ENCODE results near the gene PODNL1.

PODNL1 gene

GRCh38 chr19:13938301-13939064, at the start of gene PODNL1:
TSS of gene PODNL1 (minus strand) at chr19:13938417. CDS start at chr19:13938181, 236 bp downstream.
- CTCF ChIA-PET: interaction anchor here (0.7 kb wide), 1 partner anchor 24 kb away, joined by 5 read pairs; no protein-coding TSS in a partner anchor
- no peak for DNase-seq (ENCODE audit: low spot score)
- peak within 1 kb of the TSS; percentile 81 for H3K27ac ChIP-seq
- no peak for TF ChIP-seq CTCF (conservative IDR thresholded peaks at IDR 0.05; ENCODE audit: low read depth)
- POLR2A ChIA-PET (ENCODE audit: low non-redundant PET): no interaction called here

GRCh38 chr19:13987101-13987890, 49.1 kb upstream of the PODNL1 start:
- ChIA-PET POLR2A (ENCODE audit: low non-redundant PET) (no interaction called here), CTCF (interaction anchor here (0.7 kb wide), 1 partner anchor 259 kb away, joined by 3 read pairs; no protein-coding TSS in a partner anchor)
- H3K27ac ChIP-seq: peak overlapping the region; percentile 38

GRCh38 chr19:13986348-13986904, 48.2 kb upstream of the PODNL1 start:
- CTCF ChIA-PET: no interaction called here
- DNase-seq (ENCODE audit: low spot score): peak; percentile 73
- H3K27ac ChIP-seq: peak overlapping the region; percentile 38
- no peak for TF ChIP-seq CTCF (conservative IDR thresholded peaks at IDR 0.05; ENCODE audit: low read depth)
- POLR2A ChIA-PET (ENCODE audit: low non-redundant PET): no interaction called here

More at GRCh38 chr19:13987101-13987890, 49.1 kb upstream of the PODNL1 start:
- TF ChIP-seq CTCF (conservative IDR thresholded peaks at IDR 0.05; ENCODE audit: low read depth): no peak
- DNase-seq (ENCODE audit: low spot score): no peak

- H3K27ac ChIP-seq: peak overlapping the region; percentile 38
- no peak for DNase-seq (ENCODE audit: low spot score)
- CTCF ChIA-PET: interaction anchor here (0.7 kb wide), 1 partner anchor 620 kb away, joined by 3 read pairs; no protein-coding TSS in a partner anchor
- POLR2A ChIA-PET (ENCODE audit: low non-redundant PET): no interaction called here
- TF ChIP-seq CTCF (conservative IDR thresholded peaks at IDR 0.05; ENCODE audit: low read depth): no peak
Observed at GRCh38 chr19:13985771-13986347, 47.6 kb upstream of the PODNL1 start.

GRCh38 chr19:13984875-13985741, 46.9 kb upstream of the PODNL1 start:
- ChIA-PET CTCF (interaction anchor here (0.7 kb wide), 1 partner anchor 619 kb away, joined by 3 read pairs; no protein-coding TSS in a partner anchor), POLR2A (ENCODE audit: low non-redundant PET) (no interaction called here)
- H3K27ac ChIP-seq: peak overlapping the region; percentile 38
- no peak for DNase-seq (ENCODE audit: low spot score)
- TF ChIP-seq CTCF (conservative IDR thresholded peaks at IDR 0.05; ENCODE audit: low read depth): no peak

Measured in RWPE1 (cell line).